Loucy (cell line): Measurements from ENCODE around the gene CHKB.

ENCODE experiments used
- CTCF ChIP-seq: fragments of 200-600 bp; sonication (generic); conservative IDR thresholded peaks from 2 replicates; pipeline ENCODE4 v1.5.1; 2014; ENCODE audit warnings: mild to moderate bottlenecking, antibody characterized with exemption, low read length
- EZH2phosphoT487 ChIP-seq: fragments of 200-600 bp; IDR thresholded peaks from 2 replicates; pipeline ENCODE4 v1.6.1; 2018; ENCODE audit warnings: antibody characterized with exemption, mild to moderate bottlenecking, moderate library complexity, borderline replicate concordance

- TF ChIP-seq EZH2phosphoT487 = no peak
- no peak for TF ChIP-seq CTCF
Observed at GRCh38 chr22:50605613-50606074, 23.0 kb upstream of the CHKB start.
